Measurements from ENCODE around the gene NAA11.
A peak's percentile ranks its signal among the peaks of the same experiment; 100 is the strongest.

Gene NAA11

GRCh38 chr4:79325864-79326328 lies at the start of gene NAA11:
Gene NAA11, minus strand, starts transcription at chr4:79326061. Its CDS starts 184 bp downstream, at chr4:79325877.
- no peak for DNase-seq

- no peak for DNase-seq
These were observed 44.2 kb upstream of the NAA11 start for GRCh38 chr4:79370026-79370425.

GRCh38 chr4:79367096-79367495 lies 41.2 kb upstream of the NAA11 start:
- no peak for DNase-seq

- DNase-seq = no peak
These were observed 40.6 kb upstream of the NAA11 start for GRCh38 chr4:79366422-79366821.

GRCh38 chr4:79364061-79364460 lies 38.2 kb upstream of the NAA11 start:
- DNase-seq = no peak

GRCh38 chr4:79362626-79363025 lies 36.8 kb upstream of the NAA11 start:
- DNase-seq = no peak

- no peak for DNase-seq
These were observed 34.1 kb upstream of the NAA11 start for GRCh38 chr4:79360006-79360405.

- DNase-seq = no peak
These were observed 32.6 kb upstream of the NAA11 start for GRCh38 chr4:79358438-79358837.

GRCh38 chr4:79357365-79357764 lies 31.5 kb upstream of the NAA11 start:
- no peak for DNase-seq

- no peak for DNase-seq
These were observed 27.2 kb upstream of the NAA11 start for GRCh38 chr4:79353075-79353474.

- DNase-seq = no peak
These were observed 22.5 kb upstream of the NAA11 start for GRCh38 chr4:79348405-79348804.

- no peak for DNase-seq
These were observed 16.2 kb upstream of the NAA11 start for GRCh38 chr4:79341893-79342653.

GRCh38 chr4:79340568-79340967 lies 14.7 kb upstream of the NAA11 start:
- DNase-seq = no peak

- no peak for DNase-seq
These were observed 12.3 kb upstream of the NAA11 start for GRCh38 chr4:79338148-79338547.

- no peak for DNase-seq
These were observed 8.9 kb upstream of the NAA11 start for GRCh38 chr4:79334783-79335182.

GRCh38 chr4:79334341-79334740 lies 8.5 kb upstream of the NAA11 start:
- no peak for DNase-seq

- peak; percentile 30 for DNase-seq
These were observed 5.4 kb upstream of the NAA11 start for GRCh38 chr4:79331126-79331876.

- no peak for DNase-seq
These were observed 4.9 kb upstream of the NAA11 start for GRCh38 chr4:79330720-79331119.

GRCh38 chr4:79325436-79325835 lies 425 bp downstream of the NAA11 start:
- no peak for DNase-seq

- no peak for DNase-seq
These were observed 5.9 kb downstream of the NAA11 start for GRCh38 chr4:79319975-79320374.

- DNase-seq = no peak
These were observed 8.2 kb downstream of the NAA11 start for GRCh38 chr4:79317711-79318110.

- no peak for DNase-seq
These were observed 10.0 kb downstream of the NAA11 start for GRCh38 chr4:79315891-79316290.

- DNase-seq = no peak
These were observed 14.6 kb downstream of the NAA11 start for GRCh38 chr4:79311279-79311678.

- no peak for DNase-seq
These were observed 16.9 kb downstream of the NAA11 start for GRCh38 chr4:79308971-79309370.

Data from fibroblast of upper back skin (primary cell).